K562 (cell line): ENCODE results near the gene PEX5L.

ENCODE experiments used
- EZH2 ChIP-seq: IDR thresholded peaks from 2 replicates; pipeline ENCODE4 v1.6.1; 2012; ENCODE audit warnings: low read depth, mild to moderate bottlenecking, inconsistent platforms, low read length, borderline replicate concordance
- JUN ChIP-seq, 2 experiments: sonication (generic) in 1 of 2; formaldehyde crosslinking in 1 of 2; IDR thresholded peaks; 2 replicates each; pipeline versions ENCODE4 v1.6.1 to v1.8.0; 2012 to 2022; ENCODE audit warnings: borderline replicate concordance in 2 of 2, mild to moderate bottlenecking in 2 of 2, improper control_type of control experiment in 1 of 2, low read depth in 1 of 2, low read length in 1 of 2, missing genetic modification reagents in 1 of 2
- SIX5 ChIP-seq, 2 experiments: IDR thresholded peaks; 2 replicates each; pipeline ENCODE4 v1.6.1; 2011; ENCODE audit warnings: low read length in 2 of 2, borderline replicate concordance in 1 of 2, low read depth in 1 of 2, mild to moderate bottlenecking in 1 of 2, moderate library complexity in 1 of 2; ENCODE audit not compliant: insufficient read depth in 1 of 2

- TF ChIP-seq EZH2: no peak
- no peak for TF ChIP-seq JUN (IDR thresholded peaks at IDR 0.05; ENCODE audit: borderline replicate concordance, low read depth, low read length)
- TF ChIP-seq JUN (CRISPR knock-in tag; IDR thresholded peaks at IDR 0.05; ENCODE audit: borderline replicate concordance): no peak
- no peak for TF ChIP-seq SIX5 (IDR thresholded peaks at IDR 0.05; ENCODE audit: borderline replicate concordance in 1 of 2, insufficient read depth in 1 of 2, low read depth in 1 of 2, low read length in 2 of 2)
These were observed 109.5 kb downstream of the PEX5L start for GRCh38 chr3:179927191-179927590.
